IgD-negative memory B cell (primary cell): ENCODE results near the gene CGNL1. TPM values are rescaled to one million over a fixed set of nuclear protein-coding genes. Genes with fewer than 3 reads are reported as not detected.
A peak's percentile ranks its signal among the peaks of the same experiment; 100 is the strongest.

Experiments used
- H3K27ac Mint-ChIP-seq, 3 donors: one replicate each; pipeline ENCODE4 v1.8.0; 2020 to 2022; ENCODE audit warnings: mild to moderate bottlenecking in 3 of 3, mixed read lengths in 3 of 3, moderate library complexity in 1 of 3
- H3K27me3 Mint-ChIP-seq: one replicate; pipeline ENCODE4 v1.8.0; 2021; ENCODE audit warnings: mixed read lengths
- H3K36me3 Mint-ChIP-seq: one replicate; pipeline ENCODE4 v1.8.0; 2020; ENCODE audit warnings: mild to moderate bottlenecking, mixed read lengths
- H3K4me1 Mint-ChIP-seq, 3 donors: one replicate each; pipeline ENCODE4 v1.8.0; 2020 to 2022; ENCODE audit warnings: mixed read lengths in 3 of 3, mild to moderate bottlenecking in 1 of 3
- H3K4me3 Mint-ChIP-seq, 4 donors: one replicate each; pipeline ENCODE4 v1.8.0; 2020 to 2022; ENCODE audit warnings: mild to moderate bottlenecking in 4 of 4, mixed read lengths in 4 of 4, moderate library complexity in 3 of 4
- H3K9me3 Mint-ChIP-seq, 3 donors: one replicate each; pipeline ENCODE4 v1.8.0; 2020 to 2021; ENCODE audit warnings: mixed read lengths in 3 of 3, mild to moderate bottlenecking in 1 of 3
- polyA plus RNA-seq: library from polyadenylated mRNA; unstranded; fragments of 300-500 nt; fragmentation: Illumina TruSeq; gene quantifications from one replicate; pipeline ENCODE4 v1.2.3, GENCODE V29; 2021

CGNL1 gene
- polyA plus RNA-seq, 1 donor from 2014 or later: 0.16 TPM

DNA sequence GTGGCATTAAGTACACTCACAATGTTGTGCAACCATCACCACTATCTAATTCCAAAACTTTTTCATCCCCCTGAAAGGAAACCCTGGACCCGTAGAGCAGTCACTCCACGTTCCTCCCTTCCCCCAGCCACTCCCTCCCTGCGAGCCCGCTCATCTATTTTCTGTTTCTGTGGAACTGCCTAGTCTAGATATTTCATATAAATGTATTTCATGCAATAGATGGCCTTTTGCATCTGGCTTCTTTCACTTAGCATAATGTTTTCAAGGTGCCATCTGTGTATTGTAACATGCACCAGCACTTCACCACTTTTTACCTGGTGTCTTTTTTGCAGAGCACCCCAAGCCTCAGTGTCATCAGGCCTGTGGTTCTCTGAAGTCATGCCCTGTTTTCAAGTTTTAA lies 10.7 kb downstream of the CGNL1 start:
- Mint-ChIP-seq H3K4me3 (no peak overlapping the region), H3K4me1 (no peaks in the 10 kb centered on the region), H3K9me3 (no peaks in the 10 kb centered on the region), H3K36me3 (peaks cover 3% of the 10 kb centered on the region), H3K27me3 (peaks cover 8% of the 10 kb centered on the region), H3K27ac (no peak overlapping the region)

DNA sequence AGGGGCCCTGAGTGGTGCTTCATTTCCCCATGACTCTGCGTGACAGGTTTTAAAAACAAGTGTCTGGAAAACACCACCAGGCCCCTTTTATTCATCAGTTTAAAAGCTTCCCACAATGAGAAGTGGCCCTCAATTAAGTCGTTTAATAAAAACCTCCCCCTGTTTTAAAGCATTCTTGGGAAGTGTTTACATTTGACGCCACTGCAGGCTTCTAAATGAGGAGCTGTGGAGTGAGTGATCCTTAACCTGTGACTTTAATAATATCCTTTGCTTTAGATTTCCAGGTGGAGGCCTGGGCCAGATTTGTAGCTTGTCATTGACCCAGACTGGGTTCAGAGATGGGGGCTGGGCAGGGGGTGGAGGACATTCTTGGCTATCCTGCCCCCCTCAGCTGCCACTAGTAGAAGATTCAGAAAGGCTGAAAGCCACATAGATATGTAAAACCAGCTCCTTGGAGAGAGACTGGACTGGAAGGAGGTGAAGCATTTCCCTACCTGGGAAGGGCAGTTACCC lies 11.3 kb downstream of the CGNL1 start:
- no peaks in the 10 kb centered on the region for H3K4me1 Mint-ChIP-seq
- peaks cover 8% of the 10 kb centered on the region for H3K27me3 Mint-ChIP-seq
- H3K9me3 Mint-ChIP-seq: no peaks in the 10 kb centered on the region
- H3K36me3 Mint-ChIP-seq: peaks cover 3% of the 10 kb centered on the region
- no peak overlapping the region for H3K27ac Mint-ChIP-seq
- no peak overlapping the region for H3K4me3 Mint-ChIP-seq

DNA sequence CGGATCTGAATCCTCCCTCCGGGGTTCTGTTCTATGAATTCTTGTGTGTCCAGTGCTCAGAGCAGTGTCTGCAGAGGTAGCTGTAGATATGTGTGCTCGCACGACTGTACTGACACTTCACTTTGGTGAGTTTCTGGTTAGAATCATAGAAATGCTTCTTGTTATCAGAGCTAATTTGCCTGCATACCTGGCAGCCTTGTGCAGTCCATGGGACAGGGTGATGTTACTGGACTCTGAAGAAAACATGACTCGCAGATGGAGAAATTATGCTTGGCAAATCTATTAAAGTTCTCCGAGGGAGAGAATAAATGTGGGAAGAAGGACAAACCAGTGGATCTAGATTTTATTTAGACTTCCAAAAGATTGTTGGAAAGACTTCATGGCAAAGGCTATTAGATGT lies 12.2 kb downstream of the CGNL1 start:
- Mint-ChIP-seq H3K4me3 (no peak overlapping the region), H3K36me3 (peaks cover 3% of the 10 kb centered on the region), H3K27me3 (peaks cover 7% of the 10 kb centered on the region), H3K27ac (no peak overlapping the region), H3K4me1 (no peaks in the 10 kb centered on the region), H3K9me3 (no peaks in the 10 kb centered on the region)

DNA sequence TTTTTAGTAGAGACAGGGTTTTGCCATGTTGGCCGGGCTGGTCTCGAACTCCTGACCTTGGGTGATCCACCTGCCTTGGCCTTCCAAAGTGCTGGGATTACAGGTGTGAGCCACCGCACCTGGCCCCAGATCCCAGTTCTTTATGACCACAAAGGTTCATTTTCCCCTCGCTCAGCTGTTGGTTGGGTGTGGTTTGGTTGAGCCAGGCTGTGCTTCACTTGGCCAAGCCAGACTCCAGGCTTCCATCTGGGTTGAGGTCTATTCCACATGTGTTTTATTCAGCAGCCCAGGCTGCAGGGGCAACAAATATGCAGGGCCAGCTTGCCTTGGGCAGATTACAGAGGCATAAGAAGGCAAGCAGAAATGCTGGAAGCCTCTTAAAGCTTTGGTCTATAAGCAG lies 13.7 kb downstream of the CGNL1 start:
- Mint-ChIP-seq H3K4me3 (no peak overlapping the region), H3K4me1 (no peaks in the 10 kb centered on the region), H3K9me3 (no peaks in the 10 kb centered on the region), H3K27me3 (peaks cover 6% of the 10 kb centered on the region), H3K27ac (peak overlapping the region in 1 of 3 donors; percentile 33), H3K36me3 (no peaks in the 10 kb centered on the region)

DNA sequence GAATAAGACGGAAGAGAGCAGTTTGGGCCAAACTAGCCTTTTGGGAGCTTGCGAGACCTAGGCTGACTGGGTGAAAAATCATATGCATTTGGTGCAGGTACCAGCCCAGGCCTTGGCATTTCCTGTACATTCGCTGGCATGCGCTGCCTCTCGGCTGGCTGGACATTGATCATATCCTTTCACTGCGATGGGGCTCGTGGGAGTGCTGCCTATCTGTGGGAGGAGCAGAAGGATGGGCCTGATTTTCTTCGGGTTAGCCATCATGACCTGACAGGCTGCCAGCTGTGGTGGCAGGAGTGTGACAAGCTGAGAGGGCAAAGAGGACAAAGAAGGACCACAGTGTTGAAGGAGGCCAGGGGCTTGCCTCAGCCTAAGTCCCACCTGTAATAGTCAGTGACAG lies 14.3 kb downstream of the CGNL1 start:
- Mint-ChIP-seq H3K4me1 (no peaks in the 10 kb centered on the region), H3K4me3 (no peak overlapping the region), H3K9me3 (no peaks in the 10 kb centered on the region), H3K27me3 (peaks cover 8% of the 10 kb centered on the region), H3K27ac (no peak overlapping the region), H3K36me3 (no peaks in the 10 kb centered on the region)

DNA sequence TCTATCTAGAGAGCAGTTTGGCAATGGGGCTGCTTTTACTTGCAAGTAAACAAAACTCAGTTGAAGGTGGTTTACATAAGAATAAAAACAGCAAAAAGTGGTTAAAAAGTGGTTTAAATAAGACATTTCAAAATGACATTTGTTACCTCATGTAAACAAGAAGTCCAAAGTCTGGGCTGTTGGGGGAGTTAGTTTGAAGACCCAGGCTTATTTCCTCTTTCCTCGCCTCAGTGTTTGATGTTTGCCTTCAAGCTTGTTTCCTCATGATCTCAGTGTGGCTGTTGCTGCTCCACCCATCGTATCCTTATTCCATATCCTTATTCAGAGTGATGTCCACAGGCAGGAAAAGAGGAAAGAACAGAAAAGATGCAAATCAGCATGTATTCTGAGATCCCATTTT lies 15.2 kb downstream of the CGNL1 start:
- no peaks in the 10 kb centered on the region for H3K9me3 Mint-ChIP-seq

DNA sequence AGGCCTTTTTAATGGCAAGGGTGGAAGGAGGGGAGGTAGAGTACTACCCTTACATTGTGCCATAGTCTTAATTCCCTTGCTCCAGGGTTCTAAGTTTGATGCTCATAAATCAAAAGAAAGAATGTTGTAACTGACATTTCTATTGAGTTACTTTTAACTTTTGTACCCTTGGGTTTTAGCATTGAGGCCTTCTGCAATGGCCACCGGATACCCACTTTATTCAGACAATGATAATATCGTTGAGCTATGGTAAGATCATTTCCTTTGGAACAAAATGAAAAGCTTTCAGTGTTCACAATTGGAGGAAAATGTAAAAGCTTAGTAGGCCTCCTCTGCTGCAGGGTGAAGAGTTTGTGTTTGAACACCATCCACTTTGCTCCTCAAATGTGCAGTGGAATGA lies 16.8 kb downstream of the CGNL1 start:
- Mint-ChIP-seq H3K36me3 (no peaks in the 10 kb centered on the region), H3K9me3 (no peaks in the 10 kb centered on the region), H3K27me3 (peaks cover 3% of the 10 kb centered on the region), H3K4me1 (no peaks in the 10 kb centered on the region), H3K4me3 (no peak overlapping the region), H3K27ac (no peak overlapping the region)

More for the DNA sequence above, 15.2 kb downstream of the CGNL1 start:
- Mint-ChIP-seq H3K27ac (no peak overlapping the region), H3K4me3 (no peak overlapping the region), H3K27me3 (peaks cover 6% of the 10 kb centered on the region), H3K36me3 (no peaks in the 10 kb centered on the region), H3K4me1 (no peaks in the 10 kb centered on the region)

DNA sequence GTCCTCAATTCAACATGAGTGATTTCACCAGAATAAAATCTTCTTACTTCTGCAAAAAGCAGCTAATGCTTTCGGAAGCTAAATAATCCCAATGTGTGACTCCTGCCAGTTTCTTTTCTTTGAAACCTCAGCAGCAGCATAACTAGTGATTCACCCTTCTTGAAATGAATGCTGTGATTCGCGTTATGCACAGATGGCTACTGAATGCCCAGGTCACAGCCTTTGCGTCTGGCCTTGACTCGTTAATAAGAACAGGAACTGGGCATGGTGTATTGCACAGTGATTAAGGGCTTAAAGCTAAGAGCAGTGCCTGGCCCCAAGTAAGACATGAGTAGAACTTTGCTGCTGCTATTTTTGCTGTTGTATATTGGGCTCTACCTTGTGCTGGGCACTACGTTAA lies 19.0 kb downstream of the CGNL1 start:
- no peak overlapping the region for H3K27ac Mint-ChIP-seq
- no peak overlapping the region for H3K4me3 Mint-ChIP-seq
- no peaks in the 10 kb centered on the region for H3K36me3 Mint-ChIP-seq
- H3K9me3 Mint-ChIP-seq: no peaks in the 10 kb centered on the region
- peaks cover 2% of the 10 kb centered on the region for H3K27me3 Mint-ChIP-seq
- H3K4me1 Mint-ChIP-seq: no peaks in the 10 kb centered on the region

DNA sequence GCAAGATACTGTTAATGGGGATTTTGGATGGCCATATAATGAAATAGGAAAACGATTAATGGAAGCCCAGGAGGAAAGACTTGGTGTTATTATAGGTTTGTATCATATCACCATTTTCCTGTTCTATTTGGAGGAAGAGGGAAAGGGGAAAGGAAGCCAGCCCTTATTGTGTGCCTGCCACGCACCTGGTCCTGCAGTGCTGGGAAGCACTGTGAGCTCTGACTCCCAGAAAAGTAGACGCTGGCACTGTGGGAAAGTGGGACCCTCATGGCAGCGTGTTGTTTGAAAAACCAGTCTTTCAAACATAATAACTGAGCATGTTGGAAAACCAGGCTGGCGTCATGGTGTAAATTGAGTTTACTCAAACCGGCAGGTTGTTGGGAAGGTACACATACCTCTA lies 22.0 kb downstream of the CGNL1 start:
- H3K9me3 Mint-ChIP-seq: peaks cover 0 to 6% (median 0%) of the 10 kb centered on the region in 3 donors
- H3K4me1 Mint-ChIP-seq: no peaks in the 10 kb centered on the region
- H3K4me3 Mint-ChIP-seq: no peak overlapping the region
- peaks cover 6% of the 10 kb centered on the region for H3K27me3 Mint-ChIP-seq
- no peaks in the 10 kb centered on the region for H3K36me3 Mint-ChIP-seq
- no peak overlapping the region for H3K27ac Mint-ChIP-seq

DNA sequence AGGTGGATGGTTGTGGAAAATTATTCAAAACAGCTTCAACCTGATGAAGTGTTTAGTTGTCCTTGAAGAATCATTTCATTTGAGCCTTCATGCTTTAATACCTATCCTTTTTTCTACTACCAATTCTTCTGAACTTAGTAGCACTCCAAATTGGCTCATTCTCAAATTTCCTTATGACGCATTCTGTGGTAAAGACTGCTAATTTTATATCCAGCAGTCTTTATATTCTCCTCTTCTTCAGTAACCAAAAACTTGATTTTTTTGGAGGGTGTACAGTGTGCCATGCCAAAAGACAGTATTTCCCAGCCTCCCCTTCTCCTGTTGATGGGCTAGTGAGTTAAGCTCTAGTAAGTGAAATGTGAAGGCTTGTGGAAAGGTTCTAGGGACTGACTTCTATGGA lies 25.2 kb downstream of the CGNL1 start:
- Mint-ChIP-seq H3K27me3 (peaks cover 8% of the 10 kb centered on the region), H3K4me3 (no peak overlapping the region), H3K4me1 (no peaks in the 10 kb centered on the region), H3K36me3 (no peaks in the 10 kb centered on the region), H3K27ac (no peak overlapping the region), H3K9me3 (peaks cover 0 to 6% (median 0%) of the 10 kb centered on the region in 3 donors)

DNA sequence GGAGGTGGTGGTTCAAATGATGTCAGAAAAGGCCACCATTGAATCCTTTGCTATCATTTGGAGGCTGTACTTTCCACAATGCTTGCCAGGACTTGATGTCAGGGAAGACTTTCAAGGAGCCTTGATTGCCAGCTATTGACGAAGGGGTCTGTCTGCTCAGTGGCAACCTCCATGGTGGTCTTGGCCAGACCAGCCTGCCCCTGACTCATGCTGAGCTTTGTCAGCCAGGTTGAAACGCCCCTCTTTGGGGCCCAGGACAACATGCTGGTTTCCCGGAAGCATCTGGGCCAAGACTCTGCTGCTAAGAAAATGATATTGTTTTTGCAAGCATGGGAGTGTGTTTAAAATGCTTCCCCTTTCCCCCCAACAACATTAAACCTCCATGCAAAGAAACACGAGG lies 26.7 kb downstream of the CGNL1 start:
- H3K9me3 Mint-ChIP-seq: peaks cover 0 to 6% (median 0%) of the 10 kb centered on the region in 3 donors
- H3K4me1 Mint-ChIP-seq: no peaks in the 10 kb centered on the region
- H3K4me3 Mint-ChIP-seq: no peak overlapping the region
- H3K27me3 Mint-ChIP-seq: peaks cover 8% of the 10 kb centered on the region
- H3K36me3 Mint-ChIP-seq: no peaks in the 10 kb centered on the region
- no peak overlapping the region for H3K27ac Mint-ChIP-seq

DNA sequence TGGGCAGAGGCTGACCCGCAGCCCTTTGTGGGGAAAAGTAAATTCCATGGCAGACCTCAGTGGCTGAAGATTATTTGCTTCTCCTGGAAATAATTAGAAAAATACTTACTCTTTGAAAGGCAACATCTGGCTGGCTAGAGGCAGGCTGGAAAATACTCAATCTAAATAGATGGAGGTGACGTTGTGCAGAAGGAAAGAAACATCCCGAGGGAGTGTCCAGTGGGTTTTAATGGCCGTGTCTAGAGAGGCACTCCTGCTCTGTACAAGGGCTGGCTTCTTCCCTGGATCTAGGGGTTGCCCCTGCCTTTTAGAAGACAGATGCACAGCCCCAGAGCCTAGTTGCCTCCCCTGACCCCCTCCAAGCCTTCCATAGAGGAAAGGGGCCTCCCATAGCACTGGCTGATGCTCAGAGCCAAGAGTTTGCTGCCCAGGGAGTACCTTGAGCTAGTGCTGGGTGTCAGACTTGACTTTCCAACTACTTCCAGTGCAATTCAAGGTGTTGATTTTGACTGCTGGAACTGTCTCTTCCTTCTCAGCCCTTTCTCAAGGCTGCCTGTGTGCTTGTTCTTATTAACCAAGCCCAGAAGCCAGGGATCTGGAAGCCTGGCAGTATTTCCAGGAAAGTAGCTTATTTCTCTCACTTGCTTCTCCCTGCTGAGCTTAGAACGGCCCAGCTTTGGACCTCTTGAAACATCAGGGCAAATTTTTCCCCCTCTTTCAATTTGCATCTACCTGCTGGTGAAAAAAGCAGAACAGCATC lies 27.4 kb downstream of the CGNL1 start:
- peaks cover 8% of the 10 kb centered on the region for H3K27me3 Mint-ChIP-seq
- peaks cover 0 to 6% (median 0%) of the 10 kb centered on the region in 3 donors for H3K9me3 Mint-ChIP-seq
- no peaks in the 10 kb centered on the region for H3K36me3 Mint-ChIP-seq
- no peaks in the 10 kb centered on the region for H3K4me1 Mint-ChIP-seq
- no peak overlapping the region for H3K4me3 Mint-ChIP-seq
- no peak overlapping the region for H3K27ac Mint-ChIP-seq

DNA sequence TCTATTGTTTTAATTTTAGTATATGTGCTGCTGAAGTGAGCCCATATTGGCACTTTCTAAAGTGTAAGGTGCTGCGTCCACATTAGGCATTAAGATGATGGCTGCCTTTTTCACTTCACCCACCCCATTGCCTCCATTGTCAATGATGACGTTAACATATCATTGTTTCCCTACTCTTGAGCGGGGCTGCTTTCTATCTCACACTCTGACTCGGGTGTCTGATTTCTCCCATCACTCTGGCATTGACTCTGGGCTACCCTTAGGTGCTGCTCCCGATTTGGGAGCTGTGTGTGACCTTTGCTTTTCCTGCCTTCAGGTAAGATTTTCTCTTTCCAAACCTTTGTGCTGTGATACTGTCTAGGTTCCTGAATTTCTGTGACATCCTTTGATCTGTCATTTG lies 28.8 kb downstream of the CGNL1 start:
- no peak overlapping the region for H3K27ac Mint-ChIP-seq
- no peaks in the 10 kb centered on the region for H3K36me3 Mint-ChIP-seq
- H3K4me1 Mint-ChIP-seq: no peaks in the 10 kb centered on the region
- no peak overlapping the region for H3K4me3 Mint-ChIP-seq
- H3K9me3 Mint-ChIP-seq: peaks cover 0 to 6% (median 0%) of the 10 kb centered on the region in 3 donors
- H3K27me3 Mint-ChIP-seq: peaks cover 8% of the 10 kb centered on the region

DNA sequence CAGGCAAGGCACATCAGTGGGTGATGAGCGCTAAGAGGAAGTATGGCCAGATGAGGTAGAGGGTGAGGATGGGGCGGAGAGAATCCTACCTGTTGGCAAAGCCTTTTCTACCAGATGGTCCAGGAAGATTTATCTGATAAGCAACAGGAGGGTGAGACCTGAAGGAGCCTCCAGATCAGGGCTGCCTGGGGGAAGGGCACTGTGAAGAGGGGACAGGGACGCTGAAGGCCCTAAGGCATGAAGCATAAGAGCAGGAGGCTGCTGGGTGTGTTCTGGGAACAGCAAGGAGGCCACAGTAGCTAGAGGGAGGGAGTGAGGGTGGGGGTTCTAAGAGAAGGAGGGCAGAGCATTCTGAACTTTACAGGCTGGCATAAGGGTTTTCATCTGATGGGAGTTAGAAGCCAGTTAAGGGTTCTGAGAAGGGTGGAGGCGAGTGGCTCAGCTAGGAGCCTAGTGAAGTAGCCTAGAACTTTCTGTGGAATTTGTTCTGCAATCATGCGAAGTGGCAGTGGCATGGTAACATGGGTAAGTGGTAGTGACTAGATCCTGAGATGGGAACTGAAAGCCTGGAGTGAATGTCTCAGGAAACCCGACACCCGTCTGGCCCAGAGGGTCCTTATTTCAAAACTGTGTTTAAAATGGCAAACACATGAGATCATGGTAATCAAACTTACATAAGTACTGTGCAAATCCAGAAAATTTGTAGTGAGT lies 29.9 kb downstream of the CGNL1 start:
- peaks cover 0 to 6% (median 0%) of the 10 kb centered on the region in 3 donors for H3K9me3 Mint-ChIP-seq
- H3K4me3 Mint-ChIP-seq: no peak overlapping the region
- no peaks in the 10 kb centered on the region for H3K36me3 Mint-ChIP-seq
- no peak overlapping the region for H3K27ac Mint-ChIP-seq
- peaks cover 5% of the 10 kb centered on the region for H3K27me3 Mint-ChIP-seq
- no peaks in the 10 kb centered on the region for H3K4me1 Mint-ChIP-seq

DNA sequence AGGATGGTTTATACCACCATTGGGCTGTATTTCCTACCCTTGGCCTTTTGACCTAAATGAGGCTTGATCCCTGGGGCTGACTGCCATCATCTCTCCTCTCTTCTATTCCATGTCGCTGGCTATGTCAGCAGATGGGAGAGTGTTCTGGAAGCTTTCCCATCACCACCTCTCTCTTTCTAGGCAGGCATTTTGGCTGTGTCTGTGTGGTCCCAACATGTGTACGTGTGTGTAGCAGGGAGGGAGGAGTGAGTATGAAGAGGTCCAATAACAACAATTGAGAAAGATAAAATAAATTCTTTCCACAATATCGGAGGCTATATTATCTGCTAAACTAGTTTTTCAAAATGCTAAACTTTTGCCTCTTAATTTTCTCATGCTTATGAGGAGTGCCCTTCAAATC lies 34.1 kb downstream of the CGNL1 start:
- no peaks in the 10 kb centered on the region for H3K4me1 Mint-ChIP-seq
- H3K4me3 Mint-ChIP-seq: no peak overlapping the region
- no peaks in the 10 kb centered on the region for H3K36me3 Mint-ChIP-seq
- no peaks in the 10 kb centered on the region for H3K9me3 Mint-ChIP-seq
- peaks cover 5% of the 10 kb centered on the region for H3K27me3 Mint-ChIP-seq
- no peak overlapping the region for H3K27ac Mint-ChIP-seq
